HCT116 (cell line): ENCODE results near the gene ZFR. TPM values are rescaled to one million over a fixed set of nuclear protein-coding genes. Genes with fewer than 3 reads are reported as not detected.

Source experiments
- ATAC-seq: fragments of 200-7000 bp; cut with Tn5 transposase; 2 replicates; pipeline ENCODE4 v1.9.1; 2020; ENCODE audit warnings: mild to moderate bottlenecking, moderate library complexity
- BruUV-seq: library from RNA; stranded (reverse); fragments of 400-500 nt; replicated peaks from 2 replicates; lab custom pipeline; 2021; lab: Mats Ljungman, UMichigan
- CTCF ChIA-PET: fragments of 300-600 bp; sonication (Branson Sonifier 250); formaldehyde crosslinking; loops from one replicate; lab custom pipeline; 2021; ENCODE audit warnings: antibody characterized with exemption; lab: Charles Lee
- POLR2A ChIA-PET: fragments of 300-600, 350-600 bp; sonication (Branson Sonifier 250); formaldehyde crosslinking; loops from one replicate; lab custom pipeline; 2021; ENCODE audit warnings: antibody characterized with exemption; lab: Charles Lee
- RAD21 ChIA-PET, 2 experiments: fragments of 300-600 bp; sonication (Branson Sonifier 250); formaldehyde crosslinking; loops; one replicate each; lab custom pipeline; 2023; ENCODE audit warnings: low total read pairs in 2 of 2; ENCODE audit not compliant: uncharacterized antibody in 2 of 2, unreplicated experiment in 2 of 2, low non-redundant PET in 1 of 2; lab: Charles Lee
- DNase-seq: peaks from one replicate; pipeline ENCODE4 v3.0.0-alpha.2; 2010; ENCODE audit warnings: low read depth, low spot score
- H2AFZ ChIP-seq: fragments of 200-600 bp; shearing (Covaris generic), sonication (generic); 2 replicates; pipeline ENCODE4 v1.6.1; 2017; ENCODE audit warnings: low read depth, mixed run types, mixed read lengths, antibody characterized with exemption, low read length; ENCODE audit not compliant: poor library complexity, severe bottlenecking
- H3K27ac ChIP-seq: 2 replicates; pipeline ENCODE4 v1.5.1; 2012; ENCODE audit warnings: low read depth, low read length
- H3K27me3 ChIP-seq: fragments of 200-600 bp; sonication (generic); 2 replicates; pipeline ENCODE4 v1.6.1; 2016; ENCODE audit warnings: mixed run types, low read length, mixed read lengths; ENCODE audit not compliant: insufficient read depth
- H3K36me3 ChIP-seq, 2 experiments: fragments of 200-500 bp in 1 of 2; fragments of 200-600 bp in 1 of 2; sonication (Bioruptor generic) in 1 of 2; sonication (generic) in 1 of 2; 2 replicates each; pipeline versions ENCODE4 v1.5.1 to v1.6.1; 2014 to 2016; ENCODE audit warnings: low read length in 2 of 2, inconsistent platforms in 1 of 2, mixed read lengths in 1 of 2, mixed run types in 1 of 2; ENCODE audit not compliant: insufficient read depth in 2 of 2, control insufficient read depth in 1 of 2
- H3K4me1 ChIP-seq, 2 experiments: fragments of 200-600 bp in 1 of 2; sonication (generic) in 1 of 2; 2 replicates each; pipeline versions ENCODE4 v1.5.1 to v1.6.1; 2012 to 2017; ENCODE audit warnings: low read length in 2 of 2, inconsistent platforms in 1 of 2, mild to moderate bottlenecking in 1 of 2, mixed read lengths in 1 of 2, mixed run types in 1 of 2, moderate library complexity in 1 of 2; ENCODE audit not compliant: insufficient read depth in 2 of 2, control insufficient read depth in 1 of 2
- H3K4me2 ChIP-seq: fragments of 200-600 bp; sonication (generic); 2 replicates; pipeline ENCODE4 v1.6.1; 2017; ENCODE audit warnings: mixed run types, low read length, mixed read lengths
- H3K4me3 ChIP-seq, 2 experiments: fragments of 200-600 bp in 1 of 2; sonication (generic) in 1 of 2; replicated peaks in 1 of 2; 2 replicates each; pipeline ENCODE4 v1.5.1; 2011 to 2016; ENCODE audit warnings: low read length in 2 of 2, control low read depth in 1 of 2, low read depth in 1 of 2, mild to moderate bottlenecking in 1 of 2, mixed read lengths in 1 of 2, mixed run types in 1 of 2
- H3K79me2 ChIP-seq: fragments of 200-600 bp; sonication (generic); 2 replicates; pipeline ENCODE4 v1.6.1; 2017; ENCODE audit warnings: mild to moderate bottlenecking, mixed run types, low read length, moderate library complexity, mixed read lengths; ENCODE audit not compliant: insufficient read depth
- H3K9ac ChIP-seq: fragments of 200-600 bp; sonication (generic); 2 replicates; pipeline ENCODE4 v1.6.1; 2016; ENCODE audit warnings: low read length, mixed read lengths
- H3K9me2 ChIP-seq: fragments of 200-600 bp; sonication (generic), shearing (Covaris generic); 2 replicates; pipeline ENCODE4 v1.6.1; 2017; ENCODE audit warnings: mixed run types, mild to moderate bottlenecking, moderate library complexity; ENCODE audit not compliant: insufficient read depth
- H3K9me3 ChIP-seq, 2 experiments: fragments of 200-500 bp in 1 of 2; fragments of 200-600 bp in 1 of 2; sonication (Bioruptor generic) in 1 of 2; sonication (generic) in 1 of 2; 2 replicates each; pipeline ENCODE4 v1.6.1; 2014 to 2017; ENCODE audit warnings: low read length in 2 of 2, mixed read lengths in 2 of 2, inconsistent platforms in 1 of 2, low read depth in 1 of 2, mild to moderate bottlenecking in 1 of 2, mixed run types in 1 of 2, moderate library complexity in 1 of 2; ENCODE audit not compliant: control insufficient read depth in 1 of 2, insufficient read depth in 1 of 2
- H4K20me1 ChIP-seq: fragments of 200-600 bp; sonication (generic), shearing (Covaris generic); 2 replicates; pipeline ENCODE4 v1.6.1; 2017; ENCODE audit warnings: mixed run types, mild to moderate bottlenecking, moderate library complexity; ENCODE audit not compliant: insufficient read depth
- CBX3 ChIP-seq: IDR thresholded peaks from 2 replicates; pipeline ENCODE4 v1.6.1; 2012; ENCODE audit warnings: low read depth
- EGR1 ChIP-seq: IDR thresholded peaks from 2 replicates; pipeline ENCODE4 v1.6.1; 2012; ENCODE audit warnings: low read depth
- EZH2 ChIP-seq: fragments of 200-600 bp; sonication (generic); IDR thresholded peaks from 2 replicates; pipeline ENCODE4 v1.6.1; 2017; ENCODE audit warnings: antibody characterized with exemption, mixed run types
- POLR2AphosphoS5 ChIP-seq: IDR thresholded peaks from 2 replicates; pipeline ENCODE4 v1.6.1; 2011; ENCODE audit warnings: mild to moderate bottlenecking, low read depth, low read length, moderate library complexity
- TCF7L2 ChIP-seq: IDR thresholded peaks from 2 replicates; pipeline ENCODE4 v1.7.0; 2011; ENCODE audit warnings: borderline replicate concordance, inconsistent platforms; ENCODE audit not compliant: insufficient read depth, insufficient read length; ENCODE audit errors: extremely low read depth
- intact Hi-C: fragments of 100-400 bp; cut with micrococcal nuclease; formaldehyde crosslinking; loops from 2 replicates; pipeline ENCODE4 v1.10.0; 2022
- total RNA-seq: library from RNA; stranded (reverse); gene quantifications from one replicate; pipeline ENCODE4 v1.2.1, GENCODE V29; 2021; ENCODE audit not compliant: unreplicated experiment
- TF ChIP-seq, protein P1 (sequence below): IDR thresholded peaks from 2 replicates; pipeline ENCODE4 v1.6.1; 2012

The ZFR gene
- total RNA-seq, 1 experiment from 2014 or later = 65.7 TPM

DNA sequence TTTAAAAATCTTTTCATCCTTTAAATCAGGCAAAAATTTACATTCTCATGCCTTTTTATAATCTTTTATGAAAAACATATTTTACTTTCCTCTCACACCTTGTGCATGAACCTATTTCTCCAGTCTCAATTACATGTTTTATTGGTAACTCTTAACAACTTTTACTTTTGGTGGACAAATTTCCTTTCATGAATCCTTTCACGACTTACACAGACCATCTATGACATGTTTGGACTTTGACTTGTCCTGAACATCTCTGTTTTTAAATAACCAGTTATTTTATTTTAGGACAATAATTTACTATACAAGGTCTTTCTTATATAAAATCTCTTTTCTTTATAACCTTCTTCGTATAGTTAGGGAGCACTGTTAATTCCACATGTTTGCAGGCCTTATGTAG is 105.3 kb downstream of the ZFR start:
- no peaks in the 10 kb centered on the region for H3K79me2 ChIP-seq
- DNase-seq = peak; percentile 39
- no peak overlapping the region for H3K9ac ChIP-seq
- H2AFZ ChIP-seq = no peak overlapping the region
- no peaks in the 10 kb centered on the region for H4K20me1 ChIP-seq
- intact Hi-C loops = no loop called here
- no peaks in the 10 kb centered on the region for H3K4me1 ChIP-seq
- H3K27ac ChIP-seq = no peak overlapping the region
- H3K4me3 ChIP-seq = no peak overlapping the region
- ChIA-PET RAD21 (no interaction called here), CTCF (interaction anchor here (0.9 kb wide), 1 partner anchor 10 kb away, joined by 5 read pairs; no protein-coding TSS in a partner anchor)
- no peaks in the 10 kb centered on the region for H3K9me2 ChIP-seq
- H3K9me3 ChIP-seq = peaks cover 6 to 11% of the 10 kb centered on the region in 2 experiments; a peak in 2 of 4 replicates
- TF ChIP-seq POLR2AphosphoS5 = no peak
- peak; percentile 68; the same call in 1 of the 2 replicates for TF ChIP-seq CBX3
- TF ChIP-seq, all 23 proteins: peak for 1
- Histone ChIP-seq H3K27me3 (no peaks in the 10 kb centered on the region), H3K4me2 (no peak overlapping the region), H3K36me3 (no peaks in the 10 kb centered on the region)
- POLR2A ChIA-PET = no interaction called here
- ATAC-seq = no peak
- no TSS peak for BruUV-seq

DNA sequence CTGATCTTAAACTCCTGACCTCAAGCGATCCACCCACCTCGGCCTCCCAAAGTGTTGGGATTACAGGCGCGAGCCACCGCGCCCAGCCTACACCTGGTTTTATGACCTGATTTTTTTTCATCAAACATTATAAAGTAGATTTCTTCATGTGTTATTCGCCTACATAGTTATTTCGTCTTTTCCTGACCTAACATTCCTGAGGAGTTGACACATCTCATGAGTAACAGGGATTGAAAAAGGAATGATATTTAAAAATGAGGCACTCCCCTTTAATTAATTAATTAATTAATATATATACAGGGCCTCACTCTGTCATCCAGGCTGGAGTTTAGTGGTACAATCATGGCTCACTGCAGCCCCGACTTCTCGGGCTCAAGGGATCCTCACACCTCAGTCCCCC is 111.6 kb downstream of the ZFR start:
- Histone ChIP-seq H4K20me1 (no peaks in the 10 kb centered on the region), H3K4me3 (no peak overlapping the region), H3K79me2 (no peaks in the 10 kb centered on the region), H3K36me3 (no peaks in the 10 kb centered on the region), H3K27ac (no peak overlapping the region), H3K9me2 (no peaks in the 10 kb centered on the region), H3K4me2 (no peak overlapping the region)
- RAD21 ChIA-PET = no interaction called here
- intact Hi-C loops = no loop called here
- POLR2A ChIA-PET = no interaction called here
- CTCF ChIA-PET = no interaction called here
- no peak for ATAC-seq
- TF ChIP-seq EGR1 = no peak
- no peak for TF ChIP-seq EZH2
- no peak for TF ChIP-seq TCF7L2
- TF ChIP-seq, protein P1, sequence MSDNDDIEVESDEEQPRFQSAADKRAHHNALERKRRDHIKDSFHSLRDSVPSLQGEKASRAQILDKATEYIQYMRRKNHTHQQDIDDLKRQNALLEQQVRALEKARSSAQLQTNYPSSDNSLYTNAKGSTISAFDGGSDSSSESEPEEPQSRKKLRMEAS = no peak
- TF ChIP-seq, all 23 proteins: peak for 0
- no peaks in the 10 kb centered on the region for H3K27me3 ChIP-seq
- H3K9me3 ChIP-seq = no peaks in the 10 kb centered on the region
- no peak for DNase-seq
- no TSS peak for BruUV-seq
- H2AFZ ChIP-seq = no peak overlapping the region
- H3K9ac ChIP-seq = no peak overlapping the region
- H3K4me1 ChIP-seq = 0 out of 4 replicates have a peak, but pooled peaks cover 0 to 5% of the 10 kb centered on the region in 2 experiments
